ENCODE measurements around the gene PXMP2. TPM values are rescaled to one million over a fixed set of nuclear protein-coding genes. Genes with fewer than 3 reads are reported as not detected.

PXMP2 gene
- total RNA-seq, 1 donor from 2014 or later: 38.5 TPM

DNA sequence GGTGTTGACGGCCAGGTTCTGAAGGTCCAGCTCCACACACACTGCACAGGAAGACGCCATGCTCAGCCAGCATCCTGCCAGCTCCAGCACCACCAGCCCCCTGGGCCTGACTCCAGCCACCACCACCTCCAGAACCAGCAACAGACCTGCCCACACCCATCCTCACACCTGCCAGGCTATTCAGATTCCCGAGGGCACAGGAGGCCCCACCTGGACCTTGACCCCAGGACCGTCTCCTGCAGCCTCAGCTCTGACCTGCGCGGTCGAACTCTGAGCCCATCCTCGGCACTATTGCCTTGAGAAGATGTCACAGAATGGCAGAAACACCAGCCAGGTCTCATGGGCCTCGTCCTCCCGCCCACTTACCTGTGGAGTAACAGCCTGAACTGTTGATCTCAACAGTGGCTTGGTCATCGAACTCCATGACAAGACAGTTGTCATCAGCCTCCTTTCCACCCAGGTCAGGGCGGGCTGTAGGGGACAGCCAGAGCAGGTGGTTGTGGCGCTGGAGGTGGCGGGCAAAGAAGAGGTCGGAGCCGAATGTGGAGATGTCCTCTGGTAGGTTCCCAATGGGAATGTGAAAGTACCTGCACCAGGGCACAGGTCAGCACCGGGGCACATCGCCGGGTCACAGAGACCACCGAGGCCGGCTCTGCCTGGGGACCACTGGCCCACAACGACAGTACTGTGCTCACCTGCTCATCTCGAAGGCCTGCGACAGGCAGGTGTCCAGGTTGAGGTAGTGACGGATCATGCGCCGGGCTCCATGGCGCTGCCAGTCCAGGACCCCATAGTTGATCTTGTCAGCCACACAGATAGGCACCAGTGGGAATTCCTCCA is 45.4 kb upstream of the PXMP2 start:
- Mint-ChIP-seq H3K9me3 (no peaks in the 10 kb centered on the region), H3K27me3 (no peaks in the 10 kb centered on the region), H3K4me1 (ENCODE audit: unreplicated experiment) (peaks cover 6% of the 10 kb centered on the region), H3K36me3 (peaks cover 13% of the 10 kb centered on the region), H3K27ac (no peak overlapping the region), H3K4me3 (no peak overlapping the region)
- TF ChIP-seq, protein P1, sequence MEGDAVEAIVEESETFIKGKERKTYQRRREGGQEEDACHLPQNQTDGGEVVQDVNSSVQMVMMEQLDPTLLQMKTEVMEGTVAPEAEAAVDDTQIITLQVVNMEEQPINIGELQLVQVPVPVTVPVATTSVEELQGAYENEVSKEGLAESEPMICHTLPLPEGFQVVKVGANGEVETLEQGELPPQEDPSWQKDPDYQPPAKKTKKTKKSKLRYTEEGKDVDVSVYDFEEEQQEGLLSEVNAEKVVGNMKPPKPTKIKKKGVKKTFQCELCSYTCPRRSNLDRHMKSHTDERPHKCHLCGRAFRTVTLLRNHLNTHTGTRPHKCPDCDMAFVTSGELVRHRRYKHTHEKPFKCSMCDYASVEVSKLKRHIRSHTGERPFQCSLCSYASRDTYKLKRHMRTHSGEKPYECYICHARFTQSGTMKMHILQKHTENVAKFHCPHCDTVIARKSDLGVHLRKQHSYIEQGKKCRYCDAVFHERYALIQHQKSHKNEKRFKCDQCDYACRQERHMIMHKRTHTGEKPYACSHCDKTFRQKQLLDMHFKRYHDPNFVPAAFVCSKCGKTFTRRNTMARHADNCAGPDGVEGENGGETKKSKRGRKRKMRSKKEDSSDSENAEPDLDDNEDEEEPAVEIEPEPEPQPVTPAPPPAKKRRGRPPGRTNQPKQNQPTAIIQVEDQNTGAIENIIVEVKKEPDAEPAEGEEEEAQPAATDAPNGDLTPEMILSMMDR (conservative IDR thresholded peaks at IDR 0.05): no peak
- DNase-seq (ENCODE audit: extremely low spot score, unreplicated experiment): no peak

DNA sequence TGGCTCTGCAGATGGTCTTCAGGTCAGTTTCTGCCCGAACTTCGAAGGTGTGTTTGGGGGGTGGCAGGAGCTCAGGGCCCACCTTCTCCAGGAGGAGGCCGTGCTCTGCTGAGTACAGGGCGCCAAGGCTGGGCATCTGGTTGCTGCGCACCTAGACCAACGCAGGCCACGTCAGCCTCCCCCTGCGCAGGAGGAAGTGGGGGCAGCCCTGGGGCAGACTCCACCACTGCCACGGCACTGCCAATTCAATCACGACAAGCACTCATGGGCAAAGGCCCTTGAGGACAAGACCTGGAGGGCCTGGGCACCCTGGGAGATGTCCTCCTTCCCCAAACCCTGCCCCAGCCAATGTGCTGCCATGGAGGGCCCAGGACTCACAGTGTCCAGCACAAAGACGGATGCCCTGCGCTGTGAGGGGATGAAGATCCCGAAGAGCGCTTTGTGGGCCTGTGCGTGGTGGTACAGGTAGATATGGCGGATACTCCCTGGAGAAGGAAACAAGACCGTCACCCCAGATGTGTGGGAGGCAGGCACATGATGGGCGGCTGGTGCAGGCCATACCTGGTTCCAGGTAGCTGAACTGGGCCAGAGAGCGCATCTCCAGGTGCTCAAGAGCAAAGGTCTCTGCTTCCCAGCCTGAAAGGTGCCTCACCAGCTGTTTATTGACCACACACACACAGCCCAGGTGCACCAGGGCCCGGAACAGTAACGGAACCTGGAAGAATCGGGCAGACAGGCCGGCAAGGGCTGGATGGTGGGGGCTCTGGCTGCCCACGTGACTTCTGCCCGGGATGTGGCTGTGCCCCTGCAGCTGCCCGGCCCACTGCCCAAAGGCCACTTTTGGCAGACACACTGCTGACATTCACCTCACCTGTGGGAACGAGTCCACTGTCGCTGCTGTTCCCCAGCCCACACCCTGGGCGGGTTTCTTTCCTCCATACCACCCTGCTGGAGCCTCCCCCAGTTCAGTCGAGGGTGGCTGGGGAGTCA is 44.2 kb upstream of the PXMP2 start:
- no peak for DNase-seq (ENCODE audit: extremely low spot score, unreplicated experiment)
- no peak overlapping the region for H3K27ac Mint-ChIP-seq
- peaks cover 6% of the 10 kb centered on the region for H3K4me1 Mint-ChIP-seq (ENCODE audit: unreplicated experiment)
- H3K9me3 Mint-ChIP-seq: no peaks in the 10 kb centered on the region
- no peaks in the 10 kb centered on the region for H3K27me3 Mint-ChIP-seq
- H3K4me3 Mint-ChIP-seq: no peak overlapping the region
- peaks cover 19% of the 10 kb centered on the region for H3K36me3 Mint-ChIP-seq
- TF ChIP-seq, protein P1 (conservative IDR thresholded peaks at IDR 0.05): no peak

DNA sequence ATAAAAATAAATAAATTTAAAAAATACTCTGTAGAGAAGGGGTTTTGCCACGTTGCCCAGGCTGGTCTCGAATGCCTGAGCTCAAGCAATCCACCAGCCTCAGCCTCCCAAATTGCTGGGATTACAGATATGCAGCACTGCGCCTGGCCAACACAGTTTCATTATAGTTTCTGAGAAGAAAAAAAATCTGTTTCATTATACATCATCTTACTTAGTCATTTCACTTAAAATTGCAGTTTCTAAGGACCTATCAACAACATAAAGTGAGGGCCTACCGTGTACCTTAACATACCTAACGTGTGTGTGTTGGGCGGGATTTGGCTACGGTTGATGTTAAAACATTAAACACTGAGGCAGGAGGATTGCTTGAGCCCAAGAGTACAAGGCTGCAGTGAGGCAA is 40.5 kb upstream of the PXMP2 start:
- H3K9me3 Mint-ChIP-seq: no peaks in the 10 kb centered on the region
- H3K36me3 Mint-ChIP-seq: peaks cover 19% of the 10 kb centered on the region
- H3K27me3 Mint-ChIP-seq: no peaks in the 10 kb centered on the region

DNA sequence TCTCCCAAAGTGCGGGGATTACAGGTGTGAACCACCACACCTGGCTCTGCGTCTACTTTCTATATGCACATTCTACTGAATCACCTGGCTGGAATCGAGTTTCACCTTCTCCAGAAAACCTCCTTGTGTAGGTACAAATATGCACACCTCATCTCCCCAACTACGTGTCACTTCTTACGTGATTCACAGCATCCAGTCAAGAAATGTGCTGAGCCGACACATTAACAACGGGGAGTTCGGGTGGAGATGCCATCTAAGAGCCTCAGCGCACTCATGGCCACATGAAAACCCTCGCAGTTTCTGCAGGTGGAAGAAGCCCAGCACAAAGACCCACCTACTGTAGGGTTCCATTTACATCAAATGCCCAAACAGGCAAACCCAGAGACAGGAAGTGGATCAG is 39.5 kb upstream of the PXMP2 start:
- Mint-ChIP-seq H3K9me3 (no peaks in the 10 kb centered on the region), H3K27ac (no peak overlapping the region), H3K4me3 (no peak overlapping the region), H3K27me3 (no peaks in the 10 kb centered on the region), H3K36me3 (peaks cover 27% of the 10 kb centered on the region), H3K4me1 (ENCODE audit: unreplicated experiment) (no peaks in the 10 kb centered on the region)
- TF ChIP-seq, protein P1 (conservative IDR thresholded peaks at IDR 0.05): no peak
- DNase-seq (ENCODE audit: extremely low spot score, unreplicated experiment): no peak

More for the DNA sequence above, 40.5 kb upstream of the PXMP2 start:
- Mint-ChIP-seq H3K4me3 (no peak overlapping the region), H3K4me1 (ENCODE audit: unreplicated experiment) (no peaks in the 10 kb centered on the region), H3K27ac (no peak overlapping the region)
- DNase-seq (ENCODE audit: extremely low spot score, unreplicated experiment): no peak
- TF ChIP-seq, protein P1 (conservative IDR thresholded peaks at IDR 0.05): no peak

DNA sequence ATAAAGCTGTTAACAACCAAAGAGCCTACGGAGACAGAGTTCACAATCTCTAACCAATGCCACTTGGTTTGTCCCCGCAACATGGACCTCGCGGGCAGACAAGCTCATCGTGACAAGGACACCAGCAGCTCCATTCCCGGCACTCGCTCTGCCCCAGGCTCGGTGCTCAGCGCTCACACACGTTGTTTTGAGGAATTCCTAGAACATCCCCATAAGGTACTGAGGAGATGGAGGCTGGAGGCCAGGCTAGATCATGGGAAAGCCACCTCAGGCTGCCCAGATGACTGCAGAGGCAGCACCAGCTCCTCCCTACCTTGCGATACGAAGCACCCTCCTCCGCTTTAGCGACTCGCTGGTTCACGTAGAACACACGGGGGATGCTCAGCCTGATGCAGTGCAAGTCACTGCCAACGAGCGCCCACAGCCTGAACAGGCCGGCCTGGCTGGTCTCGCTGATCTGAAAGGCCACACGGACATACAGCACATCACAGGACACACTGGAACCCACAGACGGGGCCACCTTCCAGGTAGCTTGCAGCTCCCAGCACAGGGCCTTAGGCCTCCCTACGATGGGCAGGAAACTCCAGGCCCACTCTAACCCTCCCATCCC is 38.7 kb upstream of the PXMP2 start:
- Mint-ChIP-seq H3K4me1 (ENCODE audit: unreplicated experiment) (no peaks in the 10 kb centered on the region), H3K27ac (no peak overlapping the region), H3K36me3 (peaks cover 31% of the 10 kb centered on the region), H3K9me3 (no peaks in the 10 kb centered on the region), H3K27me3 (no peaks in the 10 kb centered on the region), H3K4me3 (no peak overlapping the region)
- no peak for DNase-seq (ENCODE audit: extremely low spot score, unreplicated experiment)
- TF ChIP-seq, protein P1 (conservative IDR thresholded peaks at IDR 0.05): no peak
